ENCODE results near the gene BTG1.

BTG1 gene

DNA sequence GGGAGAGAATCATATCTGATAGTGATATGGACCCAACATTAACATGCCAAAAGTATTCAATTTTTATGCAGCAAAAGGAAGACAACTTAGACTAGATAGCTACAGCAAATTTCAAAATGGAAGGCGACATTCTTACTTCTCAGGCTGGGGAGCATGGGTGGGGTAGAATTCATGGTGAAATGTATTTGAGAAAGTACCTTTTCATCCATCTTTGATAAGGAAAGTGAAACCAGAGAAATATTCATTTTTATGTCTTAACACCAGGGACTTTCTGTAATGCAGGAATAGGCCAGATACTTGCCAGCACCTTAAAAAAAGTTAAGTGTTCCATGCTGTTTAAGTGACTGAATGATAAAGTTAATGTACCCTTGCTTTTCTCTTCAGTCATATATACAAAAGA is 13.4 kb downstream of the BTG1 start:
- no peak for DNase-seq

GRCh38 chr12:92130999-92131398 is 14.6 kb downstream of the BTG1 start:
- no peak for DNase-seq

DNA sequence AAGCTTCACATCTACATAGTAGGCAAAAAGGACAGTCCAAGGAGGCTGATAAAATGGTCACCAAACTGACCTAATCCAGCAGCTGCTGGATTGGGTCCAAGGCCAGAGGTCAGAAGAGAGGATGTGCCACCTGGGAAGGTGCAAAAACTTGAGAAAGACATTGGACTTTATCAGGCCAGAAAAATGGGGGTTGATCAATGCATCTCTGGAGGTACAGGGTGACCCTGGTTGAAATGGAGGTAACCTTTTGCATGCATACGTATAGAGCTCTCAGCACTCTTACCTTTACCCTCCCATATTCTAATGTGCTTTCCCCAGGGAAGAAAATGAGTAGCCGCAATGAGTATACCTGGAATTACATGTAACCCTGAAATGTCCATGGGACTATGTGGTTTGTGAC is 16.0 kb downstream of the BTG1 start:
- no peak for DNase-seq

- DNase-seq: no peak
Observed at GRCh38 chr12:92128612-92129011, 17.0 kb downstream of the BTG1 start.

GRCh38 chr12:92124689-92125029 is 21.0 kb downstream of the BTG1 start:
- DNase-seq: no peak

DNA sequence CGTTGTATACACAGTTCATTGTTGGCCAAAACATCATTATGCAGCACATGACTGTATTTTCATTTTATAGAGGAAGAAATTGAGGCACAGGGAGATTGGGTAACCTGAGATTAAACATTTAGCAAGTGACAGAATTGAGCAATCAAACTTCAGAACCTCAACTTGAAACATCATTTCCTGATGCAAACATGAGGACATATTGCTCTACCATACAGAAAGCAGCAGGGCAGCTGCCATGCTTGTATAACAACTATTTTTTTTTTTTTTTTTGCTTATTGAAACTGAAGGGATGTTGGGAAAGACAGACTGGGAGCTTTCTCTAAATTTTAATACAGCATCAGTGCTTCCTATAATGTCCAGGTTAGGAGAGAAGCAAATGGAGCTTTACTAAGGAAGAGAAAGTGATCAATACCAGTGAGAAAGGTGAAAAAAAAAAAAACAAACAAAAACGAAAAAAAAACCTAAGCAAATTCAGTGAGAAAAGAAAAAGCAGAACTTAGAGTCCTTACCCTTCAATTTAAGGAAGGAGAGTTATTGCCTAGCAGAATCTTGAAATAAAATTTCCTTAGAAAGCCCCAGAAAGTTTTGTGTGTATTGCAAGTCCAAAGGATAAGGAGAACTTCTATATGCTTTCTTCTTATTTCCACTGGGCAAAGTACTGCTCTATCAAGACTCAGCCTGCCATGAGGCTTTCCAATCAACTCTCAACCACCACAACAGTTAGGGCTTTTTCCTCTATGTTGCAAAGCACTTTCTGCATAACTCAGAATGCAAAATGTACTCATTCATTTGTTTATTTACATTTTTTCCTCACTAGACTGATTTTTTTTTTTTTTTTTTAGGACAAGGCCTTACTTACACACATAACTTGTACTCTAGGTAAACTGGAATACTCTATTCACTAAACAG is 21.6 kb downstream of the BTG1 start:
- no peak for DNase-seq

- no peak for DNase-seq
Observed at GRCh38 chr12:92122941-92123779, 22.5 kb downstream of the BTG1 start.

GRCh38 chr12:92121826-92122225 is 23.8 kb downstream of the BTG1 start:
- DNase-seq: no peak

DNA sequence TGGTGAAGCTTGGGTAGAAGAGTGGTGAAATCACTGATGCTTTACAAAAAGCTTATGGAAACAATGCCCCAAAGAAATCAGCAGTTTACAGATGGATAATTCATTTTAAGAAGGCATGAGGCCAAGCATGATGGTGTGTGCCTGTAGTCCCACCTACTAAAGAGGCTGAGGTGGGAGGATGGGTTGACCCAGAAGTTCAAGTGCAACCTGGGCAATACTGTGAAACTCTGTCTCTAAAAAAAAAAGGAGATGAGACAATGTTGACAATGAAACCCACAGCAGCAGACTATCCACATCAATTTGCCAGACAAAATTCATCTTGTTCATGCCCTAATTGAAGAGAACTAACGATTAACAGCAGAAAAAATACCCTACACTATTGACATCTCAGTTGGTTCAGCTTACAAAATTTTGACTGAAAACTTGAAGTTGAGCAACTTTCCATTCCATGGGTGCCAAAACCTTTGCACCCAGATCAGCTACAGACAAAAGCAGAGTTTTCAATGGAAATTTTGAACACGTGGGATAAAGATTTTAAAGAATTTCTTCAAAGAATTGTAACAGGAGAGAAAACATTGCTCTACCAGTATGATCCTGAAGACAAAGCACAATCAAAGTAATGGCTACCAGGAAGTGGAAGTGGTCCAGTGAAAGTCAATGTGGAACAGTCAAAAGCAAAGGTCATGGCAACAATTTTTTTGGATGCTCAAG is 26.7 kb downstream of the BTG1 start:
- no peak for DNase-seq

DNA sequence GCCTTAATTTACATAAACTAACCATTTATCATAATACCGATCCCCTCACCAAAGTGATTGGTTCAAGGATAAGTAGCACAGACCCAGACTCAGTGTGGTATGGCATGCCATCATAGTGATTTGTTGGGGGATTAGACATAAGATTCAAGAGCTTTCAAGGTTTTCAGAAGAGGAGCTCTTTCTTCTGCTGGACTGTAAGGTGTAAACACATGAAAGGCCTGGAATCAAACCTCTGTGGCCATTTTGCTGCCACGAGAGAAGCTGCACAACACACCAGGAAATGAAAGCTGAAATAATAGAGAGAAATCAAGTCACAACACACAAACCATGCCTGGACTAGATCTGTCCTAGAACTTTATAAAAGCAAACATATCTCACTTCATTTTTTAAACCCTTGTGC is 30.8 kb downstream of the BTG1 start:
- no peak for DNase-seq

GRCh38 chr12:92111256-92111655 is 34.4 kb downstream of the BTG1 start:
- no peak for DNase-seq

DNA sequence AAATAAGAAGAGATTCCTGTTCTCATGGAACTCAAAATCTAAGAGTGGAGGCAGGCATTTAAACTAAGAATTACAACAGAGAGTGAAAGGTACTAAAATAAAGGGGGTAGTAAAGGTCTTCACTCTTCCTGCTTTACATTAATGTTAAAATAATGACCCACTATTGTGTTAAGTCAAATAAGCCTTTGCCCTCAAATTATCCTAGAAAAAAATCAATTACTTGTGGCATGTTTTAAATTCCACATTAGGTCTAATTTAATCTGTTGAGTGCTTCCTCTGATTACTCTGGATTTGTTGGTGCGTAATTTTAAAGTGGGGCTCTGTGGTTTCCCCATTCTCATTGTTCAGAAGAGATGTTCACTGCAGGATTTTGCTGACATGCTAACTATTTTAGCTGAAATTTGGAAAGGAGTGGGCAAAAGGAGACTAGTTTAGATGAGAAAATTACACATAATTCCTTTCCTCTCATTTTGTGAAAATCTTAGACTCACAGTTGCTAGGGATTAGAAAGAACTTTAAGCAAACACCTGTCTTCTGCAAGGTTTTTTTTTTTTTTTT is 35.5 kb downstream of the BTG1 start:
- no peak for DNase-seq

DNA sequence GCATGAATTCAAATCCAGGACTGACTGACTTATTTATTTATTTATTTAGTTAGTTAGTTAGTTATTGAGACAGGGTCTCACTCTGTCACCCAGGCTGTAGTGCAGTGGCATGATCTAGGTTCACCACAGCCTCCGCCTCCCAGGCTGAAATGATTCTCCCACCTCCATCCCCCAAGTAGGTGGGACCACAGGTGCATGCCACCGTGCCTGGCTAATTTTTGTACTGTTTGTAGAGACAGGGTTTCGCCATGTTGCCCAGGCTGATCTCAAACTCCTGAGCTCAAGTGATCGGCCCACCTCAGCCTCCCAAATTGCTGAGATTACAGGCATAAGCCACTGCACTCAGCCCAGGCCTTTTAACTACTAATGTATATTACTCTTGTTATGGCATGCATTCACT is 36.0 kb downstream of the BTG1 start:
- no peak for DNase-seq

DNA sequence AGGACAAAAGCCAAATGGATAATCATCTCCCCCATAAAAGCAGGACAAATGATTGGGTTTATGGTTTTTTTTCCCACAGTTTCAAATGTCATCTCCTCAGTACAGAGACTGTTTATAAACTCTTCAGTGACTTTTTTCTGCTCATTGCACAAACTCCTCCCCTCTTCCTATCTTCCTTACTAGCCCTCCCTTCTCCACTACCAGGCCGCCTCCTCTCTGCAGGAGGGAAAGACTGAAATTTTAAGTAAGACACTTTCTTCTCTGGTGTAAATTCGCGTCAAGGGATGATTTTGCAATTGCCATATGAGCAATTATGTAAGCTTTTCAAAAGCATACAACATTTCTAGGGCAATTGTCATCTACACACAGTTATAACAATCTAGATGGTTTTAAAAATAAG is 37.0 kb downstream of the BTG1 start:
- DNase-seq: no peak

DNA sequence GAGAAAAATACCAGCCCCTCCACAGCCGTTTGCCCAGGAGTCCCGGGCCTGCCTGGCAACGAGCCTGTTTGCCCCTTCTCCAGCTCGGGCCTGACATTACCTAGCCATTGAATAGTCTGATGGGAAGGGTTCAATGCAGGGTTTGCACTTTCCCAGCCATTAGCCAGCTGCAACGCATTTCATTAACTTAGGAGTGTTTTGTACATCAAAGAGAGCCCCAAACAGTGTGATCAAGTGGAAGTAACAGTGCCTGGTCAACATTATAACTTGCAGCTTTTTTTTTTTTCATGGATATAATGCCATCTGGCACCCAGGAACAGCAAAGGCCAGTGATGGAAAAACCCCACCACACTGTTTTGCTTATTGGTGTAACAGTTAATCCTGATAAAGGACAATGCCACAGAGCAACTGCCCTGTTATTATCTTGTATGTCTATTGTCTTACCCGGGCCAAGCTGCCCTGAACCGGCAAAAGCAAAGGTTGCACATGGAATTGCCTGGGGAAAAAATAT is 38.0 kb downstream of the BTG1 start:
- DNase-seq: no peak

DNA sequence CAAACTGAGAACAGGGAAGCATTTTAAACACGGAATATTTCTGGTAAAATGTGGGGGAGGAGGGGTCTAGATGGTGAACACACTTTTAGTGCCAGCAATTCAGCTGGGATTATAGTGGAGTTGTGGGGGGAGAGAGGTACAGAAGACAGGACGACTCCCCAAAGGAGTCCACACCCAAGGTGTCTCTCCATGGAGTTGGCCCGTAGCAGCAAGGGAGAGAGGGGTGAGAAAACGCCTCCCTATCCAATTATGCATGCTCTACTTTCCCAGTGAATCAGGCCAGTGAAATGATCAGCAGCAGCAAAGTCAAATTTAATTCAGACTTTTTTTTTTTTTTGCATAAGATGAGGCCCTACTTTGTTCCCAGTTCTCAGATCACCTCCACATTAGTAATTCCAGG is 38.6 kb downstream of the BTG1 start:
- no peak for DNase-seq

DNA sequence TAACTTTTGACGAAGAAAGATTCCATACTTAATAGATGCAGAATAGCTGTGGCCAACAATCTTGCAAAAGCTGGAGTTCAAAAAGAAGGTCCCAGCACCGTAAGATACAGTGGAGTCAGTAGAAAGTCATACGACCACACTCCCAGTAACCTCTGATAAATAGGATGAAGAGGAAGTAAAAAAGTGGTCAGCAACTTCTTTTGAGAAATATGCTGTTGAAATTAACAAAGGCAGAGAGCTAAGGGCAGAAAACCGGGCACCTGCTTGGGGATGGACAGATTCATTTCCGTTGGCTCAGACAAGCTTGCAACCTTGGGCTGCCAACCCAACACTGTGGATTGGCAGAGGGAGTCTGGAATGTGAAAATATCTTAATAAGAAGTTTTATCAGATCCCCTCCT is 40.0 kb downstream of the BTG1 start:
- DNase-seq: no peak

- DNase-seq: no peak
Observed at GRCh38 chr12:92105110-92105509, 40.5 kb downstream of the BTG1 start.

GRCh38 chr12:92102606-92103005 is 43.0 kb downstream of the BTG1 start:
- DNase-seq: no peak

DNA sequence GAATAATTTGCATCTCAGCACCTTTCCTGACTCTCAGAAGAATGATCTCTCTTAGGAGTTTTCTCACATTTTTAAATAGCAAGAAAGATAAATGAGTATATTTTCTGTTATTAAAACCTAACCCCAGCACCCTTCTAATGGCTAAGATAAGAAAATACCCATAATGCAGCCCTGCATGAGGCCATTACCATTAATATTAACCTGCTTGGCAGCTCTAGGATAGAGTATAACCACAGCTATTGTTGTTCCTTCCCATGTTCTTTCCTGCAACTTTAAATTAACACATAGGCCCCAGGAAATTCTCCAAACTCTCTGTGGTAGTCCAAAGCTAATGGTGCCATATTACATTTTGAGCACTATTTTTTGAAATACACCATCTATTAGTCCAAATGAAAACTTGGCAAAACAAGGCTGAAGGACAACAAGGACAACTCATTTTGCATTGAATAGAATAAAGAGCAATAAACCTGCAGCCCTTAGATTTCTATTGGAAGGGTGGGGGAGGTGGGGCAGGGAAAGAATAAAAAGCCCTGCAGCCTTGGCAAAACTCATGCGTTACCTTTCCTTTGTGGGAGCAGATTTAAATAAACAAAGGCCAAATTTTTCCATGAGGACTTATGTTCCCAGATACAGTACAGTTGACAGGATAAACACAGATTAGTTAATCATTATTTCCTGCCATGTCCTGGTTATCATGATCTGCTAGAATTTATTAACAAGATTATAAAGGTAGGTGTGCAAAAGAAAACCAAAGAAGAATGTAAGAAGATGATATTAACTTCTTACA is 46.9 kb downstream of the BTG1 start:
- no peak for DNase-seq

DNA sequence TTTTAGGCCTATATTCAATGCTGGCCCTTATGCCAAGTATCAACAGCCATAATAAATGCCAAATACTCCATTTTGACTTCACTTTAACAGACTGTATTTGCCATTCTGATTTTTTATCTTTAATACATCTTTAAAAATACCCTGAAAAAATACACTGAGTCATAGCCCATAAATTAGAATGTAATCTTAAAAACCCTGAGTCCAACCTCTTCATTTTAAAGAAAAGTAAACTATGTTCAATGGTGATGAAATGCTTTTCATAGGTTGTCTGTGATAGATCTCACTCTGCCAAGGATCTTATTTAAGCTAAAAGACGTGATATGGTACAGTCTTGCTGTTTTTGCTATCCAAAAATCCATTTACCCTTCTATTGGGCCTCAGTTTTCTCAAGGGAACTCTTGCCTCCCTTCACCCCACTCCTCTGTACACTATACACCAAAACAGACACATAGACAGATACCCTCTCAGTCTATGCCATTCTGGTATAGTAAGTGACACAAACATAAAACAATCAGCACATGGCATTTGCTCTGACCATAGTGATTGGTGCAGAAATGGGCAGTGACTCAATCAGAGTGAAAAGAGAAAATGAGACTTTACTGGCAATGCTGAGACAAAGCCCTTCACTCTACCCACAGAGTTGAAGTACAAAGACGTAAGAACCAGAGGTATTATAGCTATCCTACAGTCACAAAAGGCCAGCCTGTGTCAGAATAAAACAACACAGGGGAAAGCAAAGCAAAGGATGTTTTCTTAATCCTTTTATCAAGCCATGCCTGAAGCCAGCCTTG is 49.1 kb downstream of the BTG1 start:
- no peak for DNase-seq

All from RPMI8226 (cell line).